HG03442 (cell line): Measurements from ENCODE around the gene C2CD4C.
"Not testable (repeated sequence)": the region's sequence is repeated elsewhere in the genome, so short reads cannot be mapped to it uniquely, and the experiment has no call there.

Source experiments
- ATAC-seq: cut with Tn5 transposase; IDR thresholded peaks from one replicate; pipeline ENCODE4 v1.9.1; 2021; ENCODE audit warnings: mild to moderate bottlenecking, moderate library complexity; ENCODE audit not compliant: unreplicated experiment

Gene C2CD4C

DNA sequence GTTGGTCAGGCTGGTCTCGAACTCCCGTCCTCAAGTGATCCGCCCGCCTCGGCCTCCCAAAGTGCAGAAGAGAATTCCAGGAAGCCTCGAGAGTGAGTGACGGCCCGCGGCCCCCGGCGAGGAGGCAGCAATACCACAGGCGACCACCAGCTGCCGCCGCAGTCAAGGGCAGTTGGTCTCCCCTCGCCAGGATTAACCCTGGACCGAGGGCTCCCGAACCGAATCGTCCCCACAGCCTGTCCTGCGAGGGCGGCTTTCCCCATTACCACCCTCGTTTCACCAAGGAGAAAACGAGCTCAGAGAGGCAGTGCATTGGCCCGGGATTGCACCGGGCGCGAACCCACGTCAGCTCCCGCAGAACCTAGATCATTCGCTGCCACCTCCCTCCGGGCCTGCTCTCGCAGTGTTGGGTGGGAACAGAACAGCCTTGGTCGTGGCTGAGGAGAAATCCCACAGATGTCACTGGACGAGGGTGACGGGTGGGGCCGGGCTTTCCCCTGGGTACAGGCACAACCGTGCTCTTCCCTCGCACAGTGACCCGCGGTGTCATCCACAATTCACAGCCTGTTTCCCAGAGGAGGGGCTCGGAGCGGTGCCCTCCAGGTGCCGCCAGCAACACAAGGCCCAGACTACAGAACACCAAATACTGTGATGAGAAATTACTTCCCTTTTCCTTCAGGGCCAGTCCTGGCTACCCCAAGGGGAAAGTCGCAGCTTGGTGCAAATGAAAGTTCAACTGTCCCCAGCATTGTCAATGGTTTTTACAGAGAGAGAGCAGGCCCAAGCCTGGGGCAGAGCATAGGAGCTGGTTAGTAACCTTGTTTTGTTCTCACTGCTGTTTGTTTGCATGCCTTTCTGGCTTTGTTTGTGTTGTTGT is 24.8 kb downstream of the C2CD4C start:
- no peak for ATAC-seq

DNA sequence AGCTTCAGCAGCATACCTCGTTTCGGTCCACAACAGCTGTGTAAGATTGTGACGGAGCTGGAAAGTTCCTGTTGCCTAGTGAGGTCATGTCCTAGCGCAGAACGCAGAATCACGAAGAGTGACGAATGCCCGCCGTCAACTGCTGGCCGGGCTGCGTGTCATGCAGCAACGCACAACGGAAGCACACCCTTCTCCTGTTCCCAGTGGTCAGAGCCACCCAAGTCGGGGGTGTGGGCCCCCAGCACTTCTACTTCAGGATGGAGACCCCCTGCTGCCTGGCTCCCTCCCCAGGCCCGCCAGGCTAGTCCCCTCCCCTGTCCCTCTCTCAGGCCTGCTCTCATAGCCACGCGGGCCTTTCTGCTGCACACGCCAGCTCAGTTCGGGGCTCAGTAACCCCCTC is 25.9 kb downstream of the C2CD4C start:
- no peak for ATAC-seq

- ATAC-seq: peak; percentile 67
These were observed 26.4 kb downstream of the C2CD4C start for GRCh38 chr19:382578-382977.

GRCh38 chr19:381901-382300 is 27.0 kb downstream of the C2CD4C start:
- ATAC-seq: not testable (repeated sequence)

DNA sequence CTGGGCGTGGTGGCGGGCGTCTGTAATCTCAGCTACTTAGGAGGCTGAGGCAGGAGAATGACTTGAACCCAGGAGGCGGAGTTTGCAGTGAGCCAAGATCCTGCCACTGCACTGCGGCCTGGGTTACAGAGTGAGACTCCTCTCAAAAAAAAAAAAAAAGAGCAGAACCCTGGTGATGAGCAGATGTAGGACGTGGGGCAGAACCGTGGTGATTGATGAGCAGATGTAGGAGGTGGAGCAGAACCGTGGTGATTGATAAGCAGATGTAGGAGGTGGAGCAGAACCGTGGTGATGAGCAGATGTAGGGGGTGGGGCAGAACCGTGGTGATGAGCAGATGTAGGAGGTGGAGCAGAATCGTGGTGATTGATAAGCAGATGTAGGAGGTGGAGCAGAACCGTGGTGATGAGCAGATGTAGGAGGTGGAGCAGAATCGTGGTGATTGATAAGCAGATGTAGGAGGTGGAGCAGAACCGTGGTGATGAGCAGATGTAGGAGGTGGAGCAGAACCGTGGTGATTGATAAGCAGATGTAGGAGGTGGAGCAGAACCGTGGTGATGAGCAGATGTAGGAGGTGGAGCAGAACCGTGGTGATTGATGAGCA is 28.2 kb downstream of the C2CD4C start:
- ATAC-seq: not testable (repeated sequence)

GRCh38 chr19:379796-380195 is 29.2 kb downstream of the C2CD4C start:
- no peak for ATAC-seq

- ATAC-seq: no peak
These were observed 30.2 kb downstream of the C2CD4C start for GRCh38 chr19:378706-379105.

DNA sequence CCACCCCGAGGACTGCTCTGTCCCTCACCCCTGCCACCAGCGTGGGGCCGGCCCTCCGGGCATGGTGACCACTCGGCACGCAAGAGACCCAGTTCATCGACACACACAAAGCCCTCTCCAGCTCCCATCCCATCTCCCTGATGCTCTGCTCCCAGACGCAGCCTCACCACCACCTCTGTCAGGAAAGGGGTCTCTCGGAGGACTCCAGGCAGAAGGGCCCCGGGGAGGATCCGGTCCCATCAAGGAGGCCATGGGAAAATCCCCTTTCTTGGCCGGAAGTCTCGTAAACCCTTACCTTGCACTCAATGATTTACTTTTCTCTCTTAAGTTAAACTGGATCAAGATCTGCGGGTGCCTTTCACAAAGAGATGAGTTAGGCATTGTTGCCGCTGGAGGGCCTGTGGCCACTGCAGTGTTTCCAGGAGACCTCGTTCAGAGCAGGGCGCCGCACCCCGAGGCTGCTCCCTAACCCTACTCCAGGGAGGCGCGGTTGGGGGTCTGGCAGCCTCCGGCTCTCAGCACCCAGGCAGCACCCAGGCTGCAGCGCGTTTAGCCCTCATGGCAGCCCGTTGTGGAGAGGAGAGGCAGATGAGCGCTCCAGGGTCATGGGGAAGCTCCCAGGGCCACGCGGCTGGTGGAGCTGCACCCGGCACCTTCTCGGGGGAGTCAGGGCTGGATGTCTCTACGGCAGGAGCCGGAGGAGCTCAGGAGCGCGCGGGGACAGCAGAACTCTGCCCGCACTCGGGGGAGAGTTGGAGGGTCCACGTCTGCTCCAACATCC is 31.0 kb downstream of the C2CD4C start:
- no peak for ATAC-seq

DNA sequence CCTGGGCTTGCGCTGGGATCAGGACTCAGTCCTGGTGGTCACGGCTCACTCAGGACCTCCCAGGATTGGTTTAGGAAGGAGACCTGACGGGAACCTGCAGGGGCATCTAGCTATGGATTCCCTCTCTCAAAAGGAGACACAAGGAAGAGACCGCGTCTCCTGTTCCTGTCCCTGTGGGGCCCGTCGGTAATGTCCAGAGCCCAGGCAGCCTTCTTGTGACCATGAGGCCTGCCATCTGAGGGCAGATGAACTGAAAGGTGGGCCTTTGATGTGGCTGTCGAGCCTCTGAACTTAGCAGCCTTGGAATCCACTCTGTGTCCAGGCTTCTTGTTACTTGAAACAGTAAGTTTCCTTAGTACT is 32.9 kb downstream of the C2CD4C start:
- ATAC-seq: no peak

- no peak for ATAC-seq
These were observed 33.4 kb downstream of the C2CD4C start for GRCh38 chr19:375395-376110.

DNA sequence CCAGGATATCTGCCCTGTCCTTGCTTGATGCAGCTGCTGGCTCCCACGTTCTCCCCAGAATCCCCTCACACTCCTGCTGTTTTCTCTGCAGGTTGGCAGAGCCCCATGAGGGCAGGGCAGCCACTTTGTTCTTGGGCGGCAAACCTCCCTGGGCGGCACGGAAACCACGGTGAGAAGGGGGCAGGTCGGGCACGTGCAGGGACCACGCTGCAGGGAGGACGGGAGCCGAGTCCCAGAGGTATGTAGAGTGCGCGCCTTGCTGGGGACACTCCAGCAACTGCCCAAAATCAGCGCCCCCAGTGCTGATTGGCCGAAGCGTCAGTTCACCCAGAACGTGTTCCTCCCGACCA is 34.1 kb downstream of the C2CD4C start:
- ATAC-seq: no peak

DNA sequence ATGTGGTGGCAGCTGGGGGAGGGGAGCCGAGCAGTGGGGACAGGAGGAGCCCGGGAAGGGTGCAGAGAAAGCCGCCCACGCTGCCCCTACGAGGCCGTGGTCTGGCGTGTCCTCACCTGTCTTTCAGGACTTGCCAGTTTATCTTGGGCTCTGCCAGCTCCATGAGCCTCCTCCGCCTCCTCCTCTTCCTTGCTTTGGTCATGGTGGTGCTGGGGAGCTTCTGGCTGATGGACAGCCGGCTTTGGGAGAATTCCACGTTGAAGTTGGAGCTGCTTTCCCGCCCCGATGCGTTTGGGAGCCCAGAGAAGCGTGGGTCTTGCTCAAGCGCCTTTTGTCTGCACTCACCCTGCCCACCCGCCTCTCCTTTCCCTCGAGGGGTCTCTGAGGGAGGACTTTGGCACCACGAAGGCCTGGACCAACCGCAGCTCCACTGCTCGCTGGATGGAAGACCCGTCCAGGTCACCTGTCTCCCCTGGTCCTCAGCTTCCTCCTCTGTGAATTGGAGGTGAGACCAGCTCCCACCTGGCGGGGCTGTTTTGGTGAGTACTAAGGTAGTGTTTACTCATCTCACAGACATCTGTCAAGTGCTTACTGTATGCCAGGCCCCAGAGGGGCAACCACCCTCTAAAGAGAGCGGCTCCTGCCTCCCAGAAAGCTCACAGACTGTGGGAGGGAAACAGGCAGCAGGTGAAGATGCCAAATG is 34.6 kb downstream of the C2CD4C start:
- ATAC-seq: no peak

DNA sequence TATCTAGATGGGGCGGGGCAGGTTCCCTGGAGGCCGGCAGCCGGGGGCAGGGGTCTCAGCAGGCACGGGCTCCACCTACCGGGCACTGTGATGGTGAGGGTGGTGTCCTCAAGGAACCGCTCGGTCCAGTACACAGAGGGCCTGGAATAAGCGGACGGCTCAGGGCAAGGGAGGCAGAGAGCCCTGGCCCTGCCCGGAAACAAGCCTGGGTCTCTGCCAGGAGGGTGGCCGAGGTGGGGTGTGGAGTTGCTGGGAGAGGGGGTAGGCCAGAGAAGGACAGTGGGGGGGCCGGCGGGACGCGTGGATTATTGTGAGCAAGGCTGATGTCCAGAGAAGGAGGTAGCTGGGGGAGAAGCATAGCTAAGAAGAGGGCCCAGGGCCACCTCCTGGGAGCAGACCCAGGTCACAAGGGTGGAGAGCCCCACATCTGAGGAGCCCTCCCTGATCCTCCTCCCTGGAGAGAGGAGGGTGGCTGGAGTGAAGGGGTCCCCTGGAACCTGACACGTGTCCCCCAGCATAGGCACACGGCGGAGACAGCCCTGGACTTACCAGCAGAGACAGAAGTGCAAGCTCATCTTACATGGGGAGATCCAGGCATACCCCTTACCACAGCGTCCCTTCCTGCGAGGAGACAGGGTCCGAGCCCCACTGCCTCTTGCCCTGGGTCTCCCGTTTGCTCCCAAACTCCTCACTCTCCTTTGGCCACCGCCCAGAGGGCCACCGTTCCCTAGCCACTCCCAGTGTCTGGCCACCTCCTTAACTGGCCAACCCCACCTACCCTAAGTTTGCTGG is 35.4 kb downstream of the C2CD4C start:
- ATAC-seq: no peak

DNA sequence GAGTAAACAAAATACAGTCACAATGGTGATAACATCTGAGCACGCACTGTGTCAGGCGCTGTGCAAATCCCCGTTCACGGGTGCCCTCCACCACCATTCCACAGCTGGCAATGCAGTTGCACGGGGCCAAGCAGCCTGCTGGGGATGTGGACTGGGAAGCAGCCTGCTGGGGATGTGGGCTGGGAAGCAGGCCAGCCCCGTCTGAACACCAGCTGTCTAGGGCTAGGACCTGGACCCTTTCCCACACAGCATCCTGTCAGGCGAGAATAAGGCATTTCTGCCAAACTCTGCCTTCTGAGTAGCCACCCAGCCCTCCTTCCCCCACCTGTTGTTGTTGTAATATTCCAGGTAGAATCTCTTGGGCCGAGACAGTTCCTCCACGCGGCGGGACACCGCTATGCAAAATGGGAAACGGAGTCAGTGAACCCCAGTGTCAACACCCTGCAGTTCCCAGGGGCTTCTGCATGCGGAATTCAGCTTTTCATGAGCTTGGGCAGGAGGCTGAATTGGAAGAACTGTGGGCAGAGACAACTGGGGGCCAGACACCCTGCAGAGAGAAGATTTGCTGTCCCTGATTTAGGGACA is 36.5 kb downstream of the C2CD4C start:
- no peak for ATAC-seq

GRCh38 chr19:371501-372168 is 37.3 kb downstream of the C2CD4C start:
- ATAC-seq: no peak

GRCh38 chr19:370641-371330 is 38.2 kb downstream of the C2CD4C start:
- no peak for ATAC-seq

GRCh38 chr19:369876-370275 is 39.1 kb downstream of the C2CD4C start:
- no peak for ATAC-seq

DNA sequence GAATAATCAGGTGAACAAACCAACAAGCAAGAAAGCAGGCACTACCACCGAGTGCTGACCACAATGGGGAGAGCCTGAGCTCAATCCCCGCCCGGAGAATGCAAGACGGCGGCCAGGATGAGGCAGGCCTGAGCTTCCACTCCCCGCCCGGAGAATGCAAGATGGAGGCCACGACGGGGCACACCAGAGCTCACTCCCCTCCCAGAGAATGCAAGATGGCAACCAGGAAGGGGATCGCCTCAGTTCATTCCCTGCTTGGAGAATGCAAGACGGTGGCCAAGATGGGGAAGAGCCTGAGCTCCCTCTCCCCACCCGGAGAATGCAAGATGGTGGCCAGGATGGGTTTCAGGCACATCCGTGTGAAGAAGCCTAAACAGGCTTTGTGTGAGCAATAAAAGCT is 39.7 kb downstream of the C2CD4C start:
- ATAC-seq: no peak
